ENCODE measurements around the gene NEK2. TPM values are rescaled to one million over a fixed set of nuclear protein-coding genes. Genes with fewer than 3 reads are reported as not detected.

Gene NEK2
- total and polyA plus RNA-seq, 2 of the 13 experiments (the other 11 are each of a cell fraction or from before 2014, with no cell fraction given), result 10.9 to 40.8 TPM

DNA sequence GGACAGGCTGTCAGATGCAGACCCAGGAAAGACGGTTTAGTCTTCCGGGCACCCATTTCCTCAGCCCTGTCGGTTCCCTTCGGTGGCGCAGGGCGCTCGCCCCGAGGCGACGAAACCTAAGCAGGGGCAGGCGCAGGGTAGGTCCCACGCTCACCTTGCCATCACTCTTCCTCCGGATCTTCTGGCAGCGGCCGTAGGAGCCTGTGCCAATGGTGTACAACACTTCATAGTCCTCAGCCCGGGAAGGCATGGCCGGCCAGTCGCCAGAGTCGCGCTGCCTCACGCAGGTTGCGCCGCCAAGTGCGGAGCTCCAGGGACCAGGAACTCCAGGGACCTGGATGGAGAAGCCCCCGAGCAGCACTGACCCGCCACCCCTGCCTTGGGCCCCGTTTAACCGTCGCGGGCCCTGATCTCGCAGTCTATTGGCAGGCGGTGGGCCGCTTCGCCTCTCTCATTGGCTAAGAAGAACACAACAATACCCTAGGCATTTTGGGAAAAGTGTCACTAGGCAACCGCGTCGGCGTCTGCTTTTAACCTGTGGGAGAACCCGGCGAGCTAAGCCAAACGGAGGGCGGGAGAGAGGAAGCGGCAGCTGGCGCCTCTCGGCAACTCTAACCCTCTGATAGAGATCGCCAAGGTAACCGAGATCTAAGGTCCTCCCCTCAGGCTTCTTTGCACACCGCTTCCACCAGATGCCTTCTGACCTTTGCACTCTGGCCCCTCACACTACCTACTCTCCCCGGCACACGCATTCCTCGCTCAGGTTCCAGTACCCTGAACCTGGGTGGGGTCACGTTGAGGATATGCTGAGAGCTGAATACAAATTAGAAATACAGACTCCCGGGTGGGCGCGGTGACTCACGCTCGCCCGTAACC lies at the start of gene NEK2 (continued):
- TF ChIP-seq, protein P1, sequence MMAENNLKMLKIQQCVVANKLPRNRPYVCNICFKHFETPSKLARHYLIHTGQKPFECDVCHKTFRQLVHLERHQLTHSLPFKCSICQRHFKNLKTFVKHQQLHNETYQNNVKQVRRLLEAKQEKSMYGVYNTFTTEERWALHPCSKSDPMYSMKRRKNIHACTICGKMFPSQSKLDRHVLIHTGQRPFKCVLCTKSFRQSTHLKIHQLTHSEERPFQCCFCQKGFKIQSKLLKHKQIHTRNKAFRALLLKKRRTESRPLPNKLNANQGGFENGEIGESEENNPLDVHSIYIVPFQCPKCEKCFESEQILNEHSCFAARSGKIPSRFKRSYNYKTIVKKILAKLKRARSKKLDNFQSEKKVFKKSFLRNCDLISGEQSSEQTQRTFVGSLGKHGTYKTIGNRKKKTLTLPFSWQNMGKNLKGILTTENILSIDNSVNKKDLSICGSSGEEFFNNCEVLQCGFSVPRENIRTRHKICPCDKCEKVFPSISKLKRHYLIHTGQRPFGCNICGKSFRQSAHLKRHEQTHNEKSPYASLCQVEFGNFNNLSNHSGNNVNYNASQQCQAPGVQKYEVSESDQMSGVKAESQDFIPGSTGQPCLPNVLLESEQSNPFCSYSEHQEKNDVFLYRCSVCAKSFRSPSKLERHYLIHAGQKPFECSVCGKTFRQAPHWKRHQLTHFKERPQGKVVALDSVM (CRISPR knock-in tag; IDR thresholded peaks at IDR 0.05), result peak; percentile 8; the same call in 1 of the 2 replicates
- TF ChIP-seq RBM39 (IDR thresholded peaks at IDR 0.05; ENCODE audit: low read depth, low read length, poor library complexity, severe bottlenecking), result no peak
- no peak for TF ChIP-seq PLRG1 (conservative IDR thresholded peaks at IDR 0.05)
- TF ChIP-seq ZNF619 (CRISPR knock-in tag; IDR thresholded peaks at IDR 0.05), result no peak; the same call in 1 of the 2 replicates
- peak; percentile 70 for TF ChIP-seq ZNF792 (CRISPR knock-in tag; IDR thresholded peaks at IDR 0.05)
- TF ChIP-seq NFIB (CRISPR knock-in tag; IDR thresholded peaks at IDR 0.05; ENCODE audit: borderline replicate concordance), result no peak
- TF ChIP-seq, protein P2, sequence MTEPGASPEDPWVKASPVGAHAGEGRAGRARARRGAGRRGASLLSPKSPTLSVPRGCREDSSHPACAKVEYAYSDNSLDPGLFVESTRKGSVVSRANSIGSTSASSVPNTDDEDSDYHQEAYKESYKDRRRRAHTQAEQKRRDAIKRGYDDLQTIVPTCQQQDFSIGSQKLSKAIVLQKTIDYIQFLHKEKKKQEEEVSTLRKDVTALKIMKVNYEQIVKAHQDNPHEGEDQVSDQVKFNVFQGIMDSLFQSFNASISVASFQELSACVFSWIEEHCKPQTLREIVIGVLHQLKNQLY (CRISPR knock-in tag; IDR thresholded peaks at IDR 0.05), result peak; percentile 76
- 0 out of 2 replicates have a peak, but pooled peaks have one; percentile 17 for TF ChIP-seq MIER2 (CRISPR knock-in tag; IDR thresholded peaks at IDR 0.05)
- TF ChIP-seq, protein P3, sequence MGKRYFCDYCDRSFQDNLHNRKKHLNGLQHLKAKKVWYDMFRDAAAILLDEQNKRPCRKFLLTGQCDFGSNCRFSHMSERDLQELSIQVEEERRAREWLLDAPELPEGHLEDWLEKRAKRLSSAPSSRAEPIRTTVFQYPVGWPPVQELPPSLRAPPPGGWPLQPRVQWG (CRISPR knock-in tag; IDR thresholded peaks at IDR 0.05; ENCODE audit: borderline replicate concordance, low read depth), result no peak
- peak; percentile 38; the same call in 1 of the 2 replicates for TF ChIP-seq KDM5B (CRISPR knock-in tag; IDR thresholded peaks at IDR 0.05; ENCODE audit: borderline replicate concordance)
- no peak for TF ChIP-seq NFRKB (IDR thresholded peaks at IDR 0.05)
- no peak for TF ChIP-seq RFX5 (IDR thresholded peaks at IDR 0.05; ENCODE audit: low read depth, low read length)
- TF ChIP-seq, protein P4, sequence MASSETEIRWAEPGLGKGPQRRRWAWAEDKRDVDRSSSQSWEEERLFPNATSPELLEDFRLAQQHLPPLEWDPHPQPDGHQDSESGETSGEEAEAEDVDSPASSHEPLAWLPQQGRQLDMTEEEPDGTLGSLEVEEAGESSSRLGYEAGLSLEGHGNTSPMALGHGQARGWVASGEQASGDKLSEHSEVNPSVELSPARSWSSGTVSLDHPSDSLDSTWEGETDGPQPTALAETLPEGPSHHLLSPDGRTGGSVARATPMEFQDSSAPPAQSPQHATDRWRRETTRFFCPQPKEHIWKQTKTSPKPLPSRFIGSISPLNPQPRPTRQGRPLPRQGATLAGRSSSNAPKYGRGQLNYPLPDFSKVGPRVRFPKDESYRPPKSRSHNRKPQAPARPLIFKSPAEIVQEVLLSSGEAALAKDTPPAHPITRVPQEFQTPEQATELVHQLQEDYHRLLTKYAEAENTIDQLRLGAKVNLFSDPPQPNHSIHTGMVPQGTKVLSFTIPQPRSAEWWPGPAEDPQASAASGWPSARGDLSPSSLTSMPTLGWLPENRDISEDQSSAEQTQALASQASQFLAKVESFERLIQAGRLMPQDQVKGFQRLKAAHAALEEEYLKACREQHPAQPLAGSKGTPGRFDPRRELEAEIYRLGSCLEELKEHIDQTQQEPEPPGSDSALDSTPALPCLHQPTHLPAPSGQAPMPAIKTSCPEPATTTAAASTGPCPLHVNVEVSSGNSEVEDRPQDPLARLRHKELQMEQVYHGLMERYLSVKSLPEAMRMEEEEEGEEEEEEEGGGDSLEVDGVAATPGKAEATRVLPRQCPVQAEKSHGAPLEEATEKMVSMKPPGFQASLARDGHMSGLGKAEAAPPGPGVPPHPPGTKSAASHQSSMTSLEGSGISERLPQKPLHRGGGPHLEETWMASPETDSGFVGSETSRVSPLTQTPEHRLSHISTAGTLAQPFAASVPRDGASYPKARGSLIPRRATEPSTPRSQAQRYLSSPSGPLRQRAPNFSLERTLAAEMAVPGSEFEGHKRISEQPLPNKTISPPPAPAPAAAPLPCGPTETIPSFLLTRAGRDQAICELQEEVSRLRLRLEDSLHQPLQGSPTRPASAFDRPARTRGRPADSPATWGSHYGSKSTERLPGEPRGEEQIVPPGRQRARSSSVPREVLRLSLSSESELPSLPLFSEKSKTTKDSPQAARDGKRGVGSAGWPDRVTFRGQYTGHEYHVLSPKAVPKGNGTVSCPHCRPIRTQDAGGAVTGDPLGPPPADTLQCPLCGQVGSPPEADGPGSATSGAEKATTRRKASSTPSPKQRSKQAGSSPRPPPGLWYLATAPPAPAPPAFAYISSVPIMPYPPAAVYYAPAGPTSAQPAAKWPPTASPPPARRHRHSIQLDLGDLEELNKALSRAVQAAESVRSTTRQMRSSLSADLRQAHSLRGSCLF (CRISPR knock-in tag; IDR thresholded peaks at IDR 0.05; ENCODE audit: borderline replicate concordance), result no peak
- no peak for TF ChIP-seq ZNF550 (CRISPR knock-in tag; IDR thresholded peaks at IDR 0.05; ENCODE audit: borderline replicate concordance)
- TF ChIP-seq, protein P5, sequence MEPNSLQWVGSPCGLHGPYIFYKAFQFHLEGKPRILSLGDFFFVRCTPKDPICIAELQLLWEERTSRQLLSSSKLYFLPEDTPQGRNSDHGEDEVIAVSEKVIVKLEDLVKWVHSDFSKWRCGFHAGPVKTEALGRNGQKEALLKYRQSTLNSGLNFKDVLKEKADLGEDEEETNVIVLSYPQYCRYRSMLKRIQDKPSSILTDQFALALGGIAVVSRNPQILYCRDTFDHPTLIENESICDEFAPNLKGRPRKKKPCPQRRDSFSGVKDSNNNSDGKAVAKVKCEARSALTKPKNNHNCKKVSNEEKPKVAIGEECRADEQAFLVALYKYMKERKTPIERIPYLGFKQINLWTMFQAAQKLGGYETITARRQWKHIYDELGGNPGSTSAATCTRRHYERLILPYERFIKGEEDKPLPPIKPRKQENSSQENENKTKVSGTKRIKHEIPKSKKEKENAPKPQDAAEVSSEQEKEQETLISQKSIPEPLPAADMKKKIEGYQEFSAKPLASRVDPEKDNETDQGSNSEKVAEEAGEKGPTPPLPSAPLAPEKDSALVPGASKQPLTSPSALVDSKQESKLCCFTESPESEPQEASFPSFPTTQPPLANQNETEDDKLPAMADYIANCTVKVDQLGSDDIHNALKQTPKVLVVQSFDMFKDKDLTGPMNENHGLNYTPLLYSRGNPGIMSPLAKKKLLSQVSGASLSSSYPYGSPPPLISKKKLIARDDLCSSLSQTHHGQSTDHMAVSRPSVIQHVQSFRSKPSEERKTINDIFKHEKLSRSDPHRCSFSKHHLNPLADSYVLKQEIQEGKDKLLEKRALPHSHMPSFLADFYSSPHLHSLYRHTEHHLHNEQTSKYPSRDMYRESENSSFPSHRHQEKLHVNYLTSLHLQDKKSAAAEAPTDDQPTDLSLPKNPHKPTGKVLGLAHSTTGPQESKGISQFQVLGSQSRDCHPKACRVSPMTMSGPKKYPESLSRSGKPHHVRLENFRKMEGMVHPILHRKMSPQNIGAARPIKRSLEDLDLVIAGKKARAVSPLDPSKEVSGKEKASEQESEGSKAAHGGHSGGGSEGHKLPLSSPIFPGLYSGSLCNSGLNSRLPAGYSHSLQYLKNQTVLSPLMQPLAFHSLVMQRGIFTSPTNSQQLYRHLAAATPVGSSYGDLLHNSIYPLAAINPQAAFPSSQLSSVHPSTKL (CRISPR knock-in tag; IDR thresholded peaks at IDR 0.05), result peak; percentile 82

All from HepG2 (cell line).